ENCODE measurements around the gene MAK. TPM values are rescaled to one million over a fixed set of nuclear protein-coding genes. Genes with fewer than 3 reads are reported as not detected.
"Not testable (repeated sequence)": the region's sequence is repeated elsewhere in the genome, so short reads cannot be mapped to it uniquely, and the experiment has no call there.

MAK gene
- total RNA-seq, 1 donor, result under 0.01 TPM

DNA sequence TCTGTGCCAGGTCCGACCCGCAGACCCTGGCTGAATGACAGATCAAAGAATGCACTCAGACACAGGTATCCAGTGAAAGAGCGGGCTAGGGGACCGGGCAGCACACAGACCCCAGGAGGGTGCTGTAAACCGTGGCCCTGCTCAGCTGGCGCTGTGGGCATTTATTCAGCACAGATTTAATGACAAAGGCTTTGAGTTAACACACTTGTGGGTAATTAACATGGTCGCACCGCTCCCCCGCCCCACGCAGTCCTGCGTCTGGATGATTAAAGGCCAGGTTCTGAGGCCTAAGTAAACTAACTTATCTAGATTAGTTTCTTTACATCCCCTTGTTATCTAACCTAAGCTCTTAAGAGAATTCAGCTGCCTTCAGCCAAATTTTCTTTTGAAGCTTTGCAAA, 3.5 kb downstream of the MAK start:
- no peaks in the 10 kb centered on the region for H3K9me3 ChIP-seq (ENCODE audit: low read depth, low read length)
- no peak overlapping the region for H3K27ac ChIP-seq (ENCODE audit: low read depth, low read length)
- H4K20me1 ChIP-seq (ENCODE audit: insufficient read depth, low read length), result no peaks in the 10 kb centered on the region
- H2AFZ ChIP-seq (ENCODE audit: low read length), result no peak overlapping the region
- no peak for TF ChIP-seq CTCF (IDR thresholded peaks at IDR 0.05; ENCODE audit: extremely low read depth, low read depth, low read length)
- H3K4me2 ChIP-seq (ENCODE audit: insufficient read depth, low read length), result no peak overlapping the region
- H3K36me3 ChIP-seq (ENCODE audit: insufficient read depth, low read length), result no peaks in the 10 kb centered on the region
- no peak overlapping the region for H3K4me3 ChIP-seq (ENCODE audit: insufficient read depth, low read length)
- no peaks in the 10 kb centered on the region for H3K79me2 ChIP-seq (ENCODE audit: insufficient read depth, low read length)
- no peak for DNase-seq (ENCODE audit: insufficient read length, low spot score, missing footprints)
- H3K27me3 ChIP-seq (ENCODE audit: insufficient read depth, low read length), result peaks cover 32% of the 10 kb centered on the region
- peaks cover 9% of the 10 kb centered on the region for H3K4me1 ChIP-seq (ENCODE audit: insufficient read depth, low read length)

DNA sequence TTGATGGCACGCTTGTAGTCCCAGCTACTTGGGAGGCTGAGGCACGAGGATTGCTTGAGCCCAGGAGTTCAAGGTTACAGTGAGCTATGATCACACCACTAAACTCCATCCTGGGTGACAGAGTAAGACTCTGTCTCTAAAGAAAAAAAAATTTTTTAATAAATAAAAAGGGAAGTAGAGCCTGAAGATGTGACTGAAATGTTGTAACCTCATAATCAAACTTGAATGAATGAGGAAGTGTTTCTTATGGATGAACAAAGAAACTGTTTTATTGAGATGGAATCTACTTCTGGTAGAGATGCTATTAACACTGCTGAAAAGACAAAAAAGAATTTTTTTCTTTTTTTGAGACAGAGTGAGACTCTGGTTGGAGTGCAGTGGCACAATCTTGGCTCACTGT, 6.7 kb downstream of the MAK start:
- no peak overlapping the region for H3K27ac ChIP-seq (ENCODE audit: low read depth, low read length)

GRCh38 chr6:10824819-10825218, 13.5 kb downstream of the MAK start:
- H2AFZ ChIP-seq (ENCODE audit: low read length), result no peak overlapping the region
- no peak overlapping the region for H3K4me3 ChIP-seq (ENCODE audit: insufficient read depth, low read length)
- no peak for TF ChIP-seq CTCF (IDR thresholded peaks at IDR 0.05; ENCODE audit: extremely low read depth, low read depth, low read length)
- no peaks in the 10 kb centered on the region for H3K27me3 ChIP-seq (ENCODE audit: insufficient read depth, low read length)
- H3K36me3 ChIP-seq (ENCODE audit: insufficient read depth, low read length), result no peaks in the 10 kb centered on the region
- no peak overlapping the region for H3K27ac ChIP-seq (ENCODE audit: low read depth, low read length)
- H4K20me1 ChIP-seq (ENCODE audit: insufficient read depth, low read length), result no peaks in the 10 kb centered on the region
- no peaks in the 10 kb centered on the region for H3K9me3 ChIP-seq (ENCODE audit: low read depth, low read length)
- H3K4me2 ChIP-seq (ENCODE audit: insufficient read depth, low read length), result no peak overlapping the region
- DNase-seq (ENCODE audit: insufficient read length, low spot score, missing footprints), result no peak
- H3K4me1 ChIP-seq (ENCODE audit: insufficient read depth, low read length), result no peaks in the 10 kb centered on the region
- H3K79me2 ChIP-seq (ENCODE audit: insufficient read depth, low read length), result no peaks in the 10 kb centered on the region

More for the DNA sequence above, 6.7 kb downstream of the MAK start:
- Histone ChIP-seq H3K79me2 (ENCODE audit: insufficient read depth, low read length) (no peaks in the 10 kb centered on the region), H3K27me3 (ENCODE audit: insufficient read depth, low read length) (peaks cover 8% of the 10 kb centered on the region), H3K4me2 (ENCODE audit: insufficient read depth, low read length) (no peak overlapping the region), H4K20me1 (ENCODE audit: insufficient read depth, low read length) (no peaks in the 10 kb centered on the region), H2AFZ (ENCODE audit: low read length) (no peak overlapping the region), H3K4me3 (ENCODE audit: insufficient read depth, low read length) (no peak overlapping the region), H3K9me3 (ENCODE audit: low read depth, low read length) (no peaks in the 10 kb centered on the region), H3K4me1 (ENCODE audit: insufficient read depth, low read length) (no peaks in the 10 kb centered on the region), H3K36me3 (ENCODE audit: insufficient read depth, low read length) (no peaks in the 10 kb centered on the region)
- no peak for DNase-seq (ENCODE audit: insufficient read length, low spot score, missing footprints)
- no peak for TF ChIP-seq CTCF (IDR thresholded peaks at IDR 0.05; ENCODE audit: extremely low read depth, low read depth, low read length)

DNA sequence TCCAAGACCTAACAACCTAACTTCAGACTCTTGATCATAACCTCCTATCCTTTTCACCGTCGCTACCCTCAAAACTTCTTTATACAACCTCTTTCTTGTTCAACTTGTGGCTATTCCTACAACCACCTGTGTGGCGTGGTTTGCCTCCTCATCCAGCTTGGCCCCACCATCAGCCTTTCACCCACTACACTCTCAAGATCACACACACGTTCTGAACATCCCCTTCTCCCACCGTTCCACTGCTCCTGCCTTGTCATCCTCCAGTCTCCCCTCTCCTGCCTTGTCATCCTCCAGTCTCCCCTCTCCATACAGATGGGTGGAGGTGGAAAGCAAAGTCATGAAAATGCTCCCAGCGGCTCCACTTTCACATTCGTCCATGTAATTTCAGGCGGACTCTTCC, 14.0 kb downstream of the MAK start:
- TF ChIP-seq CTCF (IDR thresholded peaks at IDR 0.05; ENCODE audit: extremely low read depth, low read depth, low read length), result no peak
- no peaks in the 10 kb centered on the region for H3K36me3 ChIP-seq (ENCODE audit: insufficient read depth, low read length)
- H3K27ac ChIP-seq (ENCODE audit: low read depth, low read length), result no peak overlapping the region
- H3K4me2 ChIP-seq (ENCODE audit: insufficient read depth, low read length), result no peak overlapping the region
- no peak overlapping the region for H2AFZ ChIP-seq (ENCODE audit: low read length)
- H3K9me3 ChIP-seq (ENCODE audit: low read depth, low read length), result no peaks in the 10 kb centered on the region
- no peaks in the 10 kb centered on the region for H3K27me3 ChIP-seq (ENCODE audit: insufficient read depth, low read length)
- DNase-seq (ENCODE audit: insufficient read length, low spot score, missing footprints), result no peak
- no peak overlapping the region for H3K4me3 ChIP-seq (ENCODE audit: insufficient read depth, low read length)
- H4K20me1 ChIP-seq (ENCODE audit: insufficient read depth, low read length), result no peaks in the 10 kb centered on the region
- H3K79me2 ChIP-seq (ENCODE audit: insufficient read depth, low read length), result no peaks in the 10 kb centered on the region
- H3K4me1 ChIP-seq (ENCODE audit: insufficient read depth, low read length), result no peaks in the 10 kb centered on the region

- H4K20me1 ChIP-seq (ENCODE audit: insufficient read depth, low read length); H3K4me3 ChIP-seq (ENCODE audit: insufficient read depth, low read length); H2AFZ ChIP-seq (ENCODE audit: low read length); DNase-seq (ENCODE audit: insufficient read length, low spot score, missing footprints); H3K27ac ChIP-seq (ENCODE audit: low read depth, low read length); H3K27me3 ChIP-seq (ENCODE audit: insufficient read depth, low read length); H3K79me2 ChIP-seq (ENCODE audit: insufficient read depth, low read length); H3K9me3 ChIP-seq (ENCODE audit: low read depth, low read length); H3K36me3 ChIP-seq (ENCODE audit: insufficient read depth, low read length); H3K4me2 ChIP-seq (ENCODE audit: insufficient read depth, low read length); H3K4me1 ChIP-seq (ENCODE audit: insufficient read depth, low read length): not testable (repeated sequence)
These were observed 24.2 kb downstream of the MAK start for GRCh38 chr6:10814176-10814575.
